HepG2 (cell line): Measurements from ENCODE around the gene SFXN2. TPM values are rescaled to one million over a fixed set of nuclear protein-coding genes. Genes with fewer than 3 reads are reported as not detected.
A peak's percentile ranks its signal among the peaks of the same experiment; 100 is the strongest.

ENCODE experiments used
- CEBPG ChIP-seq: IDR thresholded peaks from 2 replicates; pipeline ENCODE4 v1.6.1; 2016
- DNMT1 ChIP-seq: sonication (generic); formaldehyde crosslinking; IDR thresholded peaks from 2 replicates; pipeline ENCODE4 v1.5.1; 2020; ENCODE audit warnings: mild to moderate bottlenecking, missing genetic modification reagents
- FOXA3 ChIP-seq: IDR thresholded peaks from 2 replicates; pipeline ENCODE4 v1.6.1; 2016; ENCODE audit warnings: missing genetic modification reagents, missing compliant biosample characterization
- HMG20A ChIP-seq: IDR thresholded peaks from 2 replicates; pipeline ENCODE4 v1.6.1; 2016; ENCODE audit warnings: borderline replicate concordance
- HNF4A ChIP-seq: sonication (generic); formaldehyde crosslinking; IDR thresholded peaks from 2 replicates; pipeline ENCODE4 v1.4.0; 2020; ENCODE audit warnings: missing genetic modification reagents
- KDM1A ChIP-seq: IDR thresholded peaks from 2 replicates; pipeline ENCODE4 v1.6.1; 2016; ENCODE audit warnings: missing compliant biosample characterization
- KLF13 ChIP-seq: sonication (generic); formaldehyde crosslinking; IDR thresholded peaks from 2 replicates; pipeline ENCODE4 v1.4.0; 2020; ENCODE audit warnings: mild to moderate bottlenecking, missing genetic modification reagents
- MEF2D ChIP-seq: sonication (generic); formaldehyde crosslinking; IDR thresholded peaks from 2 replicates; pipeline ENCODE4 v1.5.1; 2020; ENCODE audit warnings: mild to moderate bottlenecking, missing genetic modification reagents
- MTA1 ChIP-seq: sonication (generic); formaldehyde crosslinking; IDR thresholded peaks from 2 replicates; pipeline ENCODE4 v1.4.0; 2020; ENCODE audit warnings: missing genetic modification reagents, mild to moderate bottlenecking, borderline replicate concordance
- RELA ChIP-seq: sonication (generic); formaldehyde crosslinking; IDR thresholded peaks from 2 replicates; pipeline ENCODE4 v1.4.0; 2020; ENCODE audit warnings: missing genetic modification reagents
- SMAD1 ChIP-seq: sonication (generic); formaldehyde crosslinking; IDR thresholded peaks from 2 replicates; pipeline ENCODE4 v1.4.0; 2020; ENCODE audit warnings: missing genetic modification reagents, low read depth, mild to moderate bottlenecking, borderline replicate concordance
- TOE1 ChIP-seq: sonication (generic); formaldehyde crosslinking; IDR thresholded peaks from 2 replicates; pipeline ENCODE4 v1.4.0; 2020; ENCODE audit warnings: mild to moderate bottlenecking, missing genetic modification reagents
- ZFP82 ChIP-seq: sonication (generic); formaldehyde crosslinking; IDR thresholded peaks from 2 replicates; pipeline ENCODE4 v1.5.1; 2020; ENCODE audit warnings: mild to moderate bottlenecking, missing genetic modification reagents, borderline replicate concordance
- ZNF230 ChIP-seq: sonication (generic); formaldehyde crosslinking; IDR thresholded peaks from 2 replicates; pipeline ENCODE4 v1.4.0; 2020; ENCODE audit warnings: mild to moderate bottlenecking, missing genetic modification reagents
- ZNF337 ChIP-seq: sonication (generic); formaldehyde crosslinking; IDR thresholded peaks from 2 replicates; pipeline ENCODE4 v1.5.1; 2020; ENCODE audit warnings: missing genetic modification reagents, low read depth, mild to moderate bottlenecking, borderline replicate concordance
- ZNF556 ChIP-seq: sonication (generic); formaldehyde crosslinking; IDR thresholded peaks from 2 replicates; pipeline ENCODE4 v1.4.0; 2020; ENCODE audit warnings: mild to moderate bottlenecking, missing genetic modification reagents, borderline replicate concordance
- polyA plus RNA-seq, 8 experiments: library from polyadenylated mRNA; depleted of rRNA in 3 of 8; stranded (reverse) in 7 of 8; unstranded in 1 of 8; fragments of >200 nt; fragmentation: Illumina TruSeq in 4 of 8; extraction: Trizol in 4 of 8; gene quantifications; 2 replicates each; pipeline versions ENCODE4 v1.2.1 to v1.2.3, GENCODE V29; 2011 to 2016; ENCODE audit warnings: low read depth in 4 of 8, missing spikeins in 1 of 8, mixed read lengths in 1 of 8; ENCODE audit not compliant: insufficient read depth in 1 of 8
- total RNA-seq, 5 experiments: library from RNA; depleted of rRNA; stranded (reverse); fragments of >200 nt; fragmentation: Illumina TruSeq; extraction: Trizol; gene quantifications; 2 replicates each; pipeline ENCODE4 v1.2.3, GENCODE V29; 2016; ENCODE audit warnings: low read depth in 1 of 5
- TF ChIP-seq, protein P1 (sequence below): sonication (generic); formaldehyde crosslinking; IDR thresholded peaks from 2 replicates; pipeline ENCODE4 v1.5.0; 2020; ENCODE audit warnings: missing genetic modification reagents
- TF ChIP-seq, protein P2 (sequence below): sonication (generic); formaldehyde crosslinking; IDR thresholded peaks from 2 replicates; pipeline ENCODE4 v1.8.1; 2023; ENCODE audit warnings: mild to moderate bottlenecking, missing genetic modification reagents
- TF ChIP-seq, protein P3 (sequence below): sonication (generic); formaldehyde crosslinking; conservative IDR thresholded peaks from 2 replicates; pipeline ENCODE4 v1.4.0; 2020; ENCODE audit warnings: missing genetic modification reagents
- TF ChIP-seq, protein P4 (sequence below): sonication (generic); formaldehyde crosslinking; IDR thresholded peaks from 2 replicates; pipeline ENCODE4 v1.4.0; 2020; ENCODE audit warnings: mild to moderate bottlenecking, missing genetic modification reagents
- TF ChIP-seq, protein P5 (sequence below): IDR thresholded peaks from 2 replicates; pipeline ENCODE4 v1.6.1; 2018; ENCODE audit warnings: missing genetic modification reagents
- TF ChIP-seq, protein P6 (sequence below): sonication (generic); formaldehyde crosslinking; IDR thresholded peaks from 2 replicates; pipeline ENCODE4 v1.4.0; 2020; ENCODE audit warnings: missing genetic modification reagents
- TF ChIP-seq, protein P7 (sequence below): sonication (generic); formaldehyde crosslinking; IDR thresholded peaks from 2 replicates; pipeline ENCODE4 v1.5.0; 2020; ENCODE audit warnings: mild to moderate bottlenecking, low read depth, missing genetic modification reagents, borderline replicate concordance

The SFXN2 gene
- total and polyA plus RNA-seq, 2 of the 13 experiments (the other 11 are each of a cell fraction or from before 2014, with no cell fraction given), result 12.8 to 21.1 TPM

DNA sequence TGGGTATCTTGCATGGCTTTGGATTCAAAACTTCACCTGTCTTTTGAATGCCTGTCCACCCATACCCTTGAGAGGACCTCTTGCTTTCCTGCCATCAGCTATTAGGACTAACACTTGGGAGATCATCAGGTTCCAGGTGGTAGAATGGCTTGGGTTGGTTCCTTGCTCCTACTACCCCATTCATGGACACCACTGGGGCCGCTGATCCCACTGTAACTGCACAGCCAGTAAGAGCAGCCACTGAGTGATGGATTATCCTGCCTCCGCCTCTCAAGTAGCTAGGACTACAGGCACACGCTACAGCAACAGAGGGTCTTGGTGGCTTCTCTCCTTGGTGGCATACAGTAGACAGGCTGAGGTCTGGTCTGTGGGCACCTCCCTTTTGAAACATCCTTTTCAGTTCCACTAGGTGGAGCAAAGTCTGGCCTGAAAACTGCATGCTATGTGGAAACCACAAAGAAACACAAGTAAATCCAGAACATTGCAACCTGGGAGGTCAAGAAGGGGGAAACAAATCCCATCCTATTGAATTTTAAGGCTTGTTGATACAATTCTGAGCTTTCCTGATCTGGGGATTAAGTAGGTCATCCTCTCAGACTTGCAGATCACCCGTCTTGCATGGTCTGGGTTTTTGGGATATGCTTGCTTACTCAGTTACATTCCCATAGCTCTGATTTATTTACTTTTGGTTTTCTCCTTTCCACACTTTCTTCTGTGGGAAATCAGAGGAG, 38.7 kb downstream of the SFXN2 start (continued):
- TF ChIP-seq CEBPG (CRISPR knock-in tag) (peak; percentile 49; the same call in 1 of the 2 replicates), ZNF556 (no peak), MEF2D (CRISPR knock-in tag) (no peak), SMAD1 (CRISPR knock-in tag) (no peak), ZNF337 (CRISPR knock-in tag) (no peak), HNF4A (CRISPR knock-in tag) (0 out of 2 replicates have a peak, but pooled peaks have one; percentile 3), ZNF230 (CRISPR knock-in tag) (no peak), RELA (no peak), MTA1 (no peak), DNMT1 (CRISPR knock-in tag) (no peak), FOXA3 (CRISPR knock-in tag) (peak; percentile 21; the same call in 1 of the 2 replicates), ZFP82 (CRISPR knock-in tag) (no peak), KDM1A (CRISPR knock-in tag) (no peak), HMG20A (CRISPR knock-in tag) (0 out of 2 replicates have a peak, but pooled peaks have one; percentile 18), KLF13 (CRISPR knock-in tag) (no peak), TOE1 (CRISPR knock-in tag) (0 out of 2 replicates have a peak, but pooled peaks have one; percentile 32)
- TF ChIP-seq, protein P1, sequence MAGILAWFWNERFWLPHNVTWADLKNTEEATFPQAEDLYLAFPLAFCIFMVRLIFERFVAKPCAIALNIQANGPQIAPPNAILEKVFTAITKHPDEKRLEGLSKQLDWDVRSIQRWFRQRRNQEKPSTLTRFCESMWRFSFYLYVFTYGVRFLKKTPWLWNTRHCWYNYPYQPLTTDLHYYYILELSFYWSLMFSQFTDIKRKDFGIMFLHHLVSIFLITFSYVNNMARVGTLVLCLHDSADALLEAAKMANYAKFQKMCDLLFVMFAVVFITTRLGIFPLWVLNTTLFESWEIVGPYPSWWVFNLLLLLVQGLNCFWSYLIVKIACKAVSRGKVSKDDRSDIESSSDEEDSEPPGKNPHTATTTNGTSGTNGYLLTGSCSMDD (CRISPR knock-in tag), result no peak
- TF ChIP-seq, protein P2, sequence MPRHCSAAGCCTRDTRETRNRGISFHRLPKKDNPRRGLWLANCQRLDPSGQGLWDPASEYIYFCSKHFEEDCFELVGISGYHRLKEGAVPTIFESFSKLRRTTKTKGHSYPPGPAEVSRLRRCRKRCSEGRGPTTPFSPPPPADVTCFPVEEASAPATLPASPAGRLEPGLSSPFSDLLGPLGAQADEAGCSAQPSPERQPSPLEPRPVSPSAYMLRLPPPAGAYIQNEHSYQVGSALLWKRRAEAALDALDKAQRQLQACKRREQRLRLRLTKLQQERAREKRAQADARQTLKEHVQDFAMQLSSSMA (CRISPR knock-in tag), result no peak
- TF ChIP-seq, protein P3, sequence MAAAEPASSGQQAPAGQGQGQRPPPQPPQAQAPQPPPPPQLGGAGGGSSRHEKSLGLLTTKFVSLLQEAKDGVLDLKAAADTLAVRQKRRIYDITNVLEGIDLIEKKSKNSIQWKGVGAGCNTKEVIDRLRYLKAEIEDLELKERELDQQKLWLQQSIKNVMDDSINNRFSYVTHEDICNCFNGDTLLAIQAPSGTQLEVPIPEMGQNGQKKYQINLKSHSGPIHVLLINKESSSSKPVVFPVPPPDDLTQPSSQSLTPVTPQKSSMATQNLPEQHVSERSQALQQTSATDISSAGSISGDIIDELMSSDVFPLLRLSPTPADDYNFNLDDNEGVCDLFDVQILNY (CRISPR knock-in tag), result no peak
- TF ChIP-seq, protein P4, sequence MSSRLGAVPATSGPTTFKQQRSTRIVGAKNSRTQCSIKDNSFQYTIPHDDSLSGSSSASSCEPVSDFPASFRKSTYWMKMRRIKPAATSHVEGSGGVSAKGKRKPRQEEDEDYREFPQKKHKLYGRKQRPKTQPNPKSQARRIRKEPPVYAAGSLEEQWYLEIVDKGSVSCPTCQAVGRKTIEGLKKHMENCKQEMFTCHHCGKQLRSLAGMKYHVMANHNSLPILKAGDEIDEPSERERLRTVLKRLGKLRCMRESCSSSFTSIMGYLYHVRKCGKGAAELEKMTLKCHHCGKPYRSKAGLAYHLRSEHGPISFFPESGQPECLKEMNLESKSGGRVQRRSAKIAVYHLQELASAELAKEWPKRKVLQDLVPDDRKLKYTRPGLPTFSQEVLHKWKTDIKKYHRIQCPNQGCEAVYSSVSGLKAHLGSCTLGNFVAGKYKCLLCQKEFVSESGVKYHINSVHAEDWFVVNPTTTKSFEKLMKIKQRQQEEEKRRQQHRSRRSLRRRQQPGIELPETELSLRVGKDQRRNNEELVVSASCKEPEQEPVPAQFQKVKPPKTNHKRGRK (CRISPR knock-in tag), result no peak
- TF ChIP-seq, protein P5, sequence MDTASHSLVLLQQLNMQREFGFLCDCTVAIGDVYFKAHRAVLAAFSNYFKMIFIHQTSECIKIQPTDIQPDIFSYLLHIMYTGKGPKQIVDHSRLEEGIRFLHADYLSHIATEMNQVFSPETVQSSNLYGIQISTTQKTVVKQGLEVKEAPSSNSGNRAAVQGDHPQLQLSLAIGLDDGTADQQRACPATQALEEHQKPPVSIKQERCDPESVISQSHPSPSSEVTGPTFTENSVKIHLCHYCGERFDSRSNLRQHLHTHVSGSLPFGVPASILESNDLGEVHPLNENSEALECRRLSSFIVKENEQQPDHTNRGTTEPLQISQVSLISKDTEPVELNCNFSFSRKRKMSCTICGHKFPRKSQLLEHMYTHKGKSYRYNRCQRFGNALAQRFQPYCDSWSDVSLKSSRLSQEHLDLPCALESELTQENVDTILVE (CRISPR knock-in tag), result 0 out of 2 replicates have a peak, but pooled peaks have one; percentile 18
- TF ChIP-seq, protein P6, sequence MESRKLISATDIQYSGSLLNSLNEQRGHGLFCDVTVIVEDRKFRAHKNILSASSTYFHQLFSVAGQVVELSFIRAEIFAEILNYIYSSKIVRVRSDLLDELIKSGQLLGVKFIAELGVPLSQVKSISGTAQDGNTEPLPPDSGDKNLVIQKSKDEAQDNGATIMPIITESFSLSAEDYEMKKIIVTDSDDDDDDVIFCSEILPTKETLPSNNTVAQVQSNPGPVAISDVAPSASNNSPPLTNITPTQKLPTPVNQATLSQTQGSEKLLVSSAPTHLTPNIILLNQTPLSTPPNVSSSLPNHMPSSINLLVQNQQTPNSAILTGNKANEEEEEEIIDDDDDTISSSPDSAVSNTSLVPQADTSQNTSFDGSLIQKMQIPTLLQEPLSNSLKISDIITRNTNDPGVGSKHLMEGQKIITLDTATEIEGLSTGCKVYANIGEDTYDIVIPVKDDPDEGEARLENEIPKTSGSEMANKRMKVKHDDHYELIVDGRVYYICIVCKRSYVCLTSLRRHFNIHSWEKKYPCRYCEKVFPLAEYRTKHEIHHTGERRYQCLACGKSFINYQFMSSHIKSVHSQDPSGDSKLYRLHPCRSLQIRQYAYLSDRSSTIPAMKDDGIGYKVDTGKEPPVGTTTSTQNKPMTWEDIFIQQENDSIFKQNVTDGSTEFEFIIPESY (CRISPR knock-in tag), result no peak
- TF ChIP-seq, protein P7, sequence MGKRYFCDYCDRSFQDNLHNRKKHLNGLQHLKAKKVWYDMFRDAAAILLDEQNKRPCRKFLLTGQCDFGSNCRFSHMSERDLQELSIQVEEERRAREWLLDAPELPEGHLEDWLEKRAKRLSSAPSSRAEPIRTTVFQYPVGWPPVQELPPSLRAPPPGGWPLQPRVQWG (CRISPR knock-in tag), result no peak
